Stomach smooth muscle (tissue), 2 donors: Measurements from ENCODE around the gene MAN1B1.

Experiments used
- H3K27ac ChIP-seq: one replicate; pipeline ENCODE4 v1.7.0; 2013; ENCODE audit warnings: mild to moderate bottlenecking, low read length, inconsistent platforms
- H3K27me3 ChIP-seq, 2 donors: one replicate each; pipeline ENCODE4 v1.7.0; 2013; ENCODE audit warnings: low read length in 2 of 2; ENCODE audit not compliant: insufficient read depth in 2 of 2, control insufficient read depth in 1 of 2
- H3K36me3 ChIP-seq, 2 donors: one replicate each; pipeline ENCODE4 v1.7.0; 2013; ENCODE audit warnings: low read length in 2 of 2; ENCODE audit not compliant: control insufficient read depth in 2 of 2, insufficient read depth in 2 of 2
- H3K4me1 ChIP-seq: one replicate; pipeline ENCODE4 v1.7.0; 2013; ENCODE audit warnings: low read length; ENCODE audit not compliant: control insufficient read depth, insufficient read depth
- H3K4me3 ChIP-seq, 2 donors: one replicate each; pipeline ENCODE4 v1.7.0; 2013; ENCODE audit warnings: low read length in 2 of 2
- H3K9ac ChIP-seq, 2 donors: one replicate each; pipeline ENCODE4 v1.7.0; 2013; ENCODE audit warnings: low read length in 2 of 2, mild to moderate bottlenecking in 1 of 2
- H3K9me3 ChIP-seq, 2 donors: one replicate each; pipeline ENCODE4 v1.7.0; 2013; ENCODE audit warnings: low read length in 2 of 2; ENCODE audit not compliant: control insufficient read depth in 2 of 2
- donor health status: healthy.
- donor health status: Pancreatic carcinoma.

Gene MAN1B1

GRCh38 chr9:137070906-137071275 lies 15.9 kb upstream of the MAN1B1 start:
- no peak overlapping the region for H3K27ac ChIP-seq
- peaks cover 13% of the 10 kb centered on the region for H3K4me1 ChIP-seq
- H3K9me3 ChIP-seq, result no peaks in the 10 kb centered on the region
- peaks cover 17 to 23% of the 10 kb centered on the region in 2 donors for H3K27me3 ChIP-seq
- peak overlapping the region in 1 of 2 donors; percentile 64 for H3K4me3 ChIP-seq
- no peaks in the 10 kb centered on the region for H3K36me3 ChIP-seq
- no peak overlapping the region for H3K9ac ChIP-seq

- no peak overlapping the region for H3K27ac ChIP-seq
- H3K4me3 ChIP-seq, result peak overlapping the region in 1 of 2 donors; percentile 64
- peaks cover 13% of the 10 kb centered on the region for H3K4me1 ChIP-seq
- H3K36me3 ChIP-seq, result no peaks in the 10 kb centered on the region
- H3K9ac ChIP-seq, result no peak overlapping the region
- no peaks in the 10 kb centered on the region for H3K9me3 ChIP-seq
- peaks cover 17 to 20% of the 10 kb centered on the region in 2 donors for H3K27me3 ChIP-seq
Measured at GRCh38 chr9:137071282-137071681, 15.5 kb upstream of the MAN1B1 start.

GRCh38 chr9:137073992-137074399 lies 12.8 kb upstream of the MAN1B1 start:
- H3K36me3 ChIP-seq, result no peaks in the 10 kb centered on the region
- peaks cover 32% of the 10 kb centered on the region for H3K4me1 ChIP-seq
- no peak overlapping the region for H3K9ac ChIP-seq
- no peak overlapping the region for H3K4me3 ChIP-seq
- no peak overlapping the region for H3K27ac ChIP-seq
- H3K27me3 ChIP-seq, result peaks cover 9 to 26% of the 10 kb centered on the region in 2 donors
- H3K9me3 ChIP-seq, result no peaks in the 10 kb centered on the region

GRCh38 chr9:137074657-137075274 lies 12.0 kb upstream of the MAN1B1 start:
- H3K4me3 ChIP-seq, result no peak overlapping the region
- peaks cover 9 to 26% of the 10 kb centered on the region in 2 donors for H3K27me3 ChIP-seq
- no peak overlapping the region for H3K27ac ChIP-seq
- H3K4me1 ChIP-seq, result peaks cover 30% of the 10 kb centered on the region
- no peaks in the 10 kb centered on the region for H3K9me3 ChIP-seq
- no peak overlapping the region for H3K9ac ChIP-seq
- peaks cover 0 to 2% of the 10 kb centered on the region in 2 donors for H3K36me3 ChIP-seq

- H3K27me3 ChIP-seq, result peaks cover 12 to 30% of the 10 kb centered on the region in 2 donors
- no peaks in the 10 kb centered on the region for H3K9me3 ChIP-seq
- peaks cover 0 to 2% of the 10 kb centered on the region in 2 donors for H3K36me3 ChIP-seq
- H3K27ac ChIP-seq, result no peak overlapping the region
- H3K4me1 ChIP-seq, result peaks cover 27% of the 10 kb centered on the region
- H3K4me3 ChIP-seq, result no peak overlapping the region
- H3K9ac ChIP-seq, result no peak overlapping the region
Measured at GRCh38 chr9:137075275-137075775, 11.5 kb upstream of the MAN1B1 start.

GRCh38 chr9:137076636-137077009 lies 10.2 kb upstream of the MAN1B1 start:
- H3K4me1 ChIP-seq, result peaks cover 19% of the 10 kb centered on the region
- H3K27me3 ChIP-seq, result peaks cover 14 to 35% of the 10 kb centered on the region in 2 donors
- peak overlapping the region; percentile 31 to 54 for H3K4me3 ChIP-seq
- H3K36me3 ChIP-seq, result peaks cover 0 to 3% of the 10 kb centered on the region in 2 donors
- H3K9ac ChIP-seq, result peak overlapping the region in 1 of 2 donors; percentile 38
- H3K27ac ChIP-seq, result no peak overlapping the region
- no peaks in the 10 kb centered on the region for H3K9me3 ChIP-seq

- Histone ChIP-seq H3K27me3 (peaks cover 14 to 38% of the 10 kb centered on the region in 2 donors), H3K9ac (peak within 1 kb of the TSS in 1 of 2 donors; percentile 38), H3K36me3 (peaks cover 0 to 6% of the 10 kb centered on the region in 2 donors), H3K9me3 (no peaks in the 10 kb centered on the region), H3K27ac (no peak within 1 kb of the TSS), H3K4me3 (peak within 1 kb of the TSS; percentile 35 to 70), H3K4me1 (peaks cover 19% of the 10 kb centered on the region)
Measured at GRCh38 chr9:137077010-137077747, 9.6 kb upstream of the MAN1B1 start, which contains the start of gene UAP1L1. UAP1L1 (plus strand) TSS chr9:137077517; CDS start chr9:137077533, 16 bp downstream.

- Histone ChIP-seq H3K36me3 (peaks cover 0 to 6% of the 10 kb centered on the region in 2 donors), H3K9me3 (no peaks in the 10 kb centered on the region), H3K27me3 (peaks cover 14 to 39% of the 10 kb centered on the region in 2 donors), H3K27ac (no peak overlapping the region), H3K4me1 (peaks cover 19% of the 10 kb centered on the region), H3K4me3 (peak overlapping the region; percentile 35 to 70), H3K9ac (peak overlapping the region in 1 of 2 donors; percentile 15)
Measured at GRCh38 chr9:137077758-137078693, 8.8 kb upstream of the MAN1B1 start.

- Histone ChIP-seq H3K9ac (no peak overlapping the region), H3K36me3 (peaks cover 0 to 6% of the 10 kb centered on the region in 2 donors), H3K27ac (no peak overlapping the region), H3K4me1 (peaks cover 23% of the 10 kb centered on the region), H3K4me3 (peak overlapping the region in 1 of 2 donors; percentile 70), H3K9me3 (no peaks in the 10 kb centered on the region), H3K27me3 (peaks cover 14 to 39% of the 10 kb centered on the region in 2 donors)
Measured at GRCh38 chr9:137078701-137079400, 7.9 kb upstream of the MAN1B1 start.

- Histone ChIP-seq H3K9me3 (no peaks in the 10 kb centered on the region), H3K4me3 (no peak overlapping the region), H3K9ac (no peak overlapping the region), H3K27ac (no peak overlapping the region), H3K4me1 (peaks cover 24% of the 10 kb centered on the region), H3K27me3 (peaks cover 14 to 39% of the 10 kb centered on the region in 2 donors), H3K36me3 (peaks cover 0 to 6% of the 10 kb centered on the region in 2 donors)
Measured at GRCh38 chr9:137079401-137079787, 7.4 kb upstream of the MAN1B1 start.
